Measurements from ENCODE around the gene DNAH12.

GRCh38 chr3:57545636-57546268 lies 1.6 kb upstream of the DNAH12 start:
- no peak for TF ChIP-seq POLR2A (IDR thresholded peaks at IDR 0.05; ENCODE audit: low read length)
- no peak for TF ChIP-seq GATA1 (IDR thresholded peaks at IDR 0.05; ENCODE audit: low read depth, low read length)
